Measurements from ENCODE around the gene XIRP1. TPM values are rescaled to one million over a fixed set of nuclear protein-coding genes. Genes with fewer than 3 reads are reported as not detected.
"Not testable (repeated sequence)": the region's sequence is repeated elsewhere in the genome, so short reads cannot be mapped to it uniquely, and the experiment has no call there.

Gene XIRP1
- total RNA-seq, 2 donors from 2014 or later = not detected

GRCh38 chr3:39176025-39176714 is 16.2 kb downstream of the XIRP1 start:
- Mint-ChIP-seq H3K36me3 (ENCODE audit: low read depth) (no peaks in the 10 kb centered on the region), H3K9me3 (peaks cover 1% of the 10 kb centered on the region), H3K27ac (peak overlapping the region; percentile 86), H3K4me1 (peaks cover 20% of the 10 kb centered on the region), H3K4me3 (peak overlapping the region; percentile 5), H3K27me3 (ENCODE audit: insufficient read depth) (peaks cover 24% of the 10 kb centered on the region)
- Histone ChIP-seq H3K9ac (ENCODE audit: extremely low read depth, low read length, poor library complexity, severe bottlenecking) (no peak overlapping the region), H3K4me1 (ENCODE audit: control insufficient read depth, insufficient read depth, low read length) (peaks cover 3% of the 10 kb centered on the region), H3K27me3 (ENCODE audit: control insufficient read depth, insufficient read depth, low read length, poor library complexity, severe bottlenecking) (peaks cover 14% of the 10 kb centered on the region), H3K9me3 (ENCODE audit: control insufficient read depth, low read length) (no peaks in the 10 kb centered on the region), H3K36me3 (ENCODE audit: control insufficient read depth, insufficient read depth, low read length) (no peaks in the 10 kb centered on the region), H3K27ac (ENCODE audit: low read depth, low read length) (no peak overlapping the region), H3K4me3 (ENCODE audit: low read length) (no peak overlapping the region)
- peak; percentile 42 for DNase-seq
- 92 to 96% methylated on average over 5 to 6 of the region's 6 CpGs for WGBS, 2 experiments (ENCODE audit: insufficient coverage in 1 of 2, insufficient read length in 1 of 2)
- no peak for TF ChIP-seq CTCF (conservative IDR thresholded peaks at IDR 0.05)

GRCh38 chr3:39173318-39174125 is 18.9 kb downstream of the XIRP1 start:
- H3K9ac ChIP-seq (ENCODE audit: extremely low read depth, low read length, poor library complexity, severe bottlenecking) = no peak overlapping the region
- WGBS, 2 experiments (ENCODE audit: insufficient coverage in 1 of 2, insufficient read length in 1 of 2) = 56 to 82% methylated on average over 1 to 2 of the region's 2 CpGs
- Mint-ChIP-seq H3K27ac (no peak overlapping the region), H3K36me3 (ENCODE audit: low read depth) (no peaks in the 10 kb centered on the region), H3K27me3 (ENCODE audit: insufficient read depth) (peaks cover 4% of the 10 kb centered on the region), H3K4me3 (no peak overlapping the region), H3K9me3 (peaks cover 1% of the 10 kb centered on the region), H3K4me1 (peaks cover 5% of the 10 kb centered on the region)
- H3K27me3 ChIP-seq (ENCODE audit: control insufficient read depth, insufficient read depth, low read length, poor library complexity, severe bottlenecking) = no peaks in the 10 kb centered on the region
- no peak overlapping the region for H3K27ac ChIP-seq (ENCODE audit: low read depth, low read length)
- peaks cover 3% of the 10 kb centered on the region for H3K4me1 ChIP-seq (ENCODE audit: control insufficient read depth, insufficient read depth, low read length)
- DNase-seq = no peak
- H3K36me3 ChIP-seq (ENCODE audit: control insufficient read depth, insufficient read depth, low read length) = no peaks in the 10 kb centered on the region
- no peak overlapping the region for H3K4me3 ChIP-seq (ENCODE audit: low read length)
- no peaks in the 10 kb centered on the region for H3K9me3 ChIP-seq (ENCODE audit: control insufficient read depth, low read length)
- TF ChIP-seq CTCF (conservative IDR thresholded peaks at IDR 0.05) = no peak

DNA sequence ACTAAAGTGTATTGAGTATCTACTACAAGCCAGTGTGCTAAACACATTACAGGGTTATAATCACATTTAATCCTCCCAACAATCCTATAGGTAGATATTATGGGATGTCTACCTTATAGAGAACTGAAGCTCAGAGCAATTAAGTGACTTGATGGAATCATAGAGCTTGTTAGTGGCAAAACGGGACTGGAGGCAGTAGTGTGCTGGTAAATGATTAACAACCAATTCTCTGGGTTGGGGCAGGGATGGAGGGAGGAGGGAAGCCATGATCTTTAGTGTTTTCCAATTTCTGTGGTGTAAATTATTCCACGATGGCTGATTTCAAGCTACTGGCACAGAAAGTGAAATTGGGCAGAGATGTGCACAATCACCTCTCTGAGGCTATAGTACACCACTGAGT is 20.5 kb downstream of the XIRP1 start:
- peaks cover 1% of the 10 kb centered on the region for H3K9me3 Mint-ChIP-seq

DNA sequence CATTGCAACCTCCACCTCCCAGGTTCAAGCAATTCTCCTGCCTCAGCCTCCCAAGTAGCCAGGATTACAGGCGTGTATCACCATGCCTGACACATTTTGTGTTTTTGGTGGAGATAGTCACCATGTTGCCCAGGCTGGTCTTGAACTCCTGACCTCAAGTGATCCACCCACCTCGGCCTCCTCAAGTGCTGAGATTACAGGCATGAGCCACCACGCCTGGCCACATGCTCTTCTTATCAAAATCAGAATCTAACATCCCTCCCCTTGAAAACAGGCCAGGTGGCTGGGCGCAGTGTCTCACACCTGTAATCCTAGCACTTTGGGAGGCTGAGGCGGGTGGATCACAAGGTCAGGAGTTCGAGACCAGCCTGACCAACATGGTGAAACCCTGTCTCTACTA is 21.5 kb downstream of the XIRP1 start:
- H3K36me3 Mint-ChIP-seq (ENCODE audit: low read depth); H3K36me3 ChIP-seq (ENCODE audit: control insufficient read depth, insufficient read depth, low read length); H3K4me1 Mint-ChIP-seq; H3K4me3 Mint-ChIP-seq; H3K27me3 Mint-ChIP-seq (ENCODE audit: insufficient read depth); H3K27me3 ChIP-seq (ENCODE audit: control insufficient read depth, insufficient read depth, low read length, poor library complexity, severe bottlenecking); H3K9me3 ChIP-seq (ENCODE audit: control insufficient read depth, low read length); H3K27ac Mint-ChIP-seq; H3K27ac ChIP-seq (ENCODE audit: low read depth, low read length); H3K9ac ChIP-seq (ENCODE audit: extremely low read depth, low read length, poor library complexity, severe bottlenecking); H3K4me3 ChIP-seq (ENCODE audit: low read length); H3K4me1 ChIP-seq (ENCODE audit: control insufficient read depth, insufficient read depth, low read length); H3K9me3 Mint-ChIP-seq: not testable (repeated sequence)
- DNase-seq = peak; percentile 43
- 96% methylated on average over 5 of the region's 6 CpGs; no CpG with 5 or more reads in 1 of the 2 experiments for WGBS, 2 experiments (ENCODE audit: insufficient coverage in 1 of 2, insufficient read length in 1 of 2)

More for the DNA sequence above, 20.5 kb downstream of the XIRP1 start:
- no peaks in the 10 kb centered on the region for H3K36me3 ChIP-seq (ENCODE audit: control insufficient read depth, insufficient read depth, low read length)
- H3K9me3 ChIP-seq (ENCODE audit: control insufficient read depth, low read length) = no peaks in the 10 kb centered on the region
- H3K9ac ChIP-seq (ENCODE audit: extremely low read depth, low read length, poor library complexity, severe bottlenecking) = no peak overlapping the region
- H3K4me3 ChIP-seq (ENCODE audit: low read length) = no peak overlapping the region
- Mint-ChIP-seq H3K36me3 (ENCODE audit: low read depth) (no peaks in the 10 kb centered on the region), H3K4me3 (no peak overlapping the region), H3K27ac (no peak overlapping the region), H3K4me1 (no peaks in the 10 kb centered on the region), H3K27me3 (ENCODE audit: insufficient read depth) (peaks cover 3% of the 10 kb centered on the region)
- 93 to 95% methylated on average over 2 of the region's 2 CpGs for WGBS, 2 experiments (ENCODE audit: insufficient coverage in 1 of 2, insufficient read length in 1 of 2)
- H3K4me1 ChIP-seq (ENCODE audit: control insufficient read depth, insufficient read depth, low read length) = no peaks in the 10 kb centered on the region
- no peak for DNase-seq
- H3K27me3 ChIP-seq (ENCODE audit: control insufficient read depth, insufficient read depth, low read length, poor library complexity, severe bottlenecking) = no peaks in the 10 kb centered on the region
- TF ChIP-seq CTCF (conservative IDR thresholded peaks at IDR 0.05) = no peak
- H3K27ac ChIP-seq (ENCODE audit: low read depth, low read length) = no peak overlapping the region

Data from endodermal cell (in vitro differentiated cells).